Fibroblast of lung (primary cell): Measurements from ENCODE around the gene CCT8.

Experiments used
- CTCF ChIP-seq, 2 donors: IDR thresholded peaks in 1 of 2; conservative IDR thresholded peaks in 1 of 2; 1 replicate in 1 of 2; 2 replicates in 1 of 2; pipeline ENCODE4 v1.5.1; 2011 to 2012; ENCODE audit warnings: low read length in 2 of 2, control low read depth in 1 of 2, inconsistent platforms in 1 of 2, low read depth in 1 of 2, mild to moderate bottlenecking in 1 of 2
- EZH2 ChIP-seq: IDR thresholded peaks from 2 replicates; pipeline ENCODE4 v1.5.1; 2012; ENCODE audit warnings: low read length, control low read depth, mild to moderate bottlenecking; ENCODE audit errors: missing control alignments

DNA sequence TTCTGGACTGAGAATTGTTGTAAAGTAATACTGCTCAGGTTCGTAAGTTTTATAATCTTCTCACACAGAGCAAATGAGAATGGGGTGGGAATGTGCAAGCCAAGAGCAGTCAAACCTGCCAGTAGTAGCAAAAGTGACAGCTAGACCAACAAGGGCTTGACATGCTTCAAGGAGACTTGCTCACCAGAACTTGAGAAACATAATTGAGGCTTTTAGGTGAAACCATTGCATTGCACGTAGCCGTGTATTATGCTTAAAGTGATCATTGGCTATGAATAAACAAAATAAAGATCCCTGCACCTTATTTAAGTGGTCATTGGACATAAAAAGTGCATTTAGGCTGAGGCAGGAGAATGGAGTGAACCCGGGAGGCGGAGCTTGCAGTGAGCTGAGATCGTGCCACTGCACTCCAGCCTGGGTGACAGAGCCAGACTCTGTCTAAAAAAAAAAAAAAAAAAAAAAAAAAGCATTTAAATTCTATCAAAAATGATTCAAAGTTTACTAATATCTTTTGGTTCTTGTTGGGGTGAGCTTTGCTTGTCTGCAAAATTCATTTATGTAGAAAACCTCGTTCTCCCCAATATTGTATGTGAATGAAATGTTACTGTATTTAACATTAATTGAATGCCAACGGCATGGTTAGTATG, 11.8 kb upstream of the CCT8 start:
- TF ChIP-seq EZH2 = no peak
- no peak for TF ChIP-seq CTCF (conservative IDR thresholded peaks at IDR 0.05 in 1 of 2, IDR thresholded peaks at IDR 0.05 in 1 of 2; ENCODE audit: low read depth in 1 of 2, low read length in 2 of 2)
